ENCODE measurements around the gene FABP7.

The FABP7 gene

DNA sequence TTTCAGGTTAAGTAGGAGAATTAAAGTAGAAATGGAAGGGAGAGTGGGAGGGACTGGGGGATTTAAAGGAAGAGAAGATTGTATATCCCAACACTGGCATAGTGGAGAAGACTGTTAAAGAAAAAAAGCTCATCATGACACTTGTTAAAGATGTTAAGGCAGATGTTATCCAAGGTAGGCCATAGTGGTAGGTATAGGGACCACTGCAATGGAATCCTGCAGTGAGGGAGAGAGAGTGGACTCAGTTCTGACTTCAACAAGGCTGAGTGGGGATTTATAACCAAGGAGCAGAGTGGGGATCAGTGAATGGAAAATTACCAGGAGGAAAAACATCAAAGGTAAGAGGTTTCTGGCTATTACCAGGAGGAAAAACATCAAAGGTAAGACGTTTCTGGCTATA, 30.7 kb downstream of the FABP7 start:
- Histone ChIP-seq H3K4me3 (replicated peaks; ENCODE audit: low read depth, low read length) (no peak overlapping the region), H3K36me3 (ENCODE audit: control insufficient read depth, insufficient read depth, low read length) (no peaks in the 10 kb centered on the region), H3K27me3 (replicated peaks; ENCODE audit: control insufficient read depth, insufficient read depth, low read length) (no peaks in the 10 kb centered on the region)
- no peak for TF ChIP-seq CTCF (IDR thresholded peaks at IDR 0.05; ENCODE audit: insufficient read depth, low read length, poor library complexity, severe bottlenecking)
- no peak for DNase-seq (ENCODE audit: extremely low read depth, insufficient read length)

DNA sequence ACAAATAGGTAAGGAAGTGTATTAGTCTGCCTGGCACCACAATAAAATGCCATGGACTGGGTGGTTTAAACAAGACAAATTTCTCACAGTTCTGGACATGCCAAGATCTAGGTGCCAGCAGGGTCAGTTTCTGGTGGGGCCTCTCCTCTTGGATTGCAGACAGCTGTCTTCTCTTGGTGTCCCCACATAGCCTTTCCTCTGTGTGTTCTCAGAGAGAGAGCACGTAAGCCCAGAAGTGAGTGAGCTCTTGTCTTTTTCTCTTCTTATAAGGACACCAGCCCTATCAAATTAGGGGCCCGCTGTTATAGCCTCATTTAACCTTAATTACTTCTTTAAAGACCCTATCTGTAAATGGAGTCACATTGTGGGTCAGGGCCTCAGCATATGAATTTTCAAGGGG, 37.8 kb downstream of the FABP7 start:
- H3K27me3 ChIP-seq (replicated peaks; ENCODE audit: control insufficient read depth, insufficient read depth, low read length), result no peaks in the 10 kb centered on the region
- H3K36me3 ChIP-seq (ENCODE audit: control insufficient read depth, insufficient read depth, low read length), result no peaks in the 10 kb centered on the region
- no peak for TF ChIP-seq CTCF (IDR thresholded peaks at IDR 0.05; ENCODE audit: insufficient read depth, low read length, poor library complexity, severe bottlenecking)
- DNase-seq (ENCODE audit: extremely low read depth, insufficient read length), result no peak
- H3K4me3 ChIP-seq (replicated peaks; ENCODE audit: low read depth, low read length), result no peak overlapping the region

- no peak for TF ChIP-seq CTCF (IDR thresholded peaks at IDR 0.05; ENCODE audit: insufficient read depth, low read length, poor library complexity, severe bottlenecking)
- H3K4me3 ChIP-seq (replicated peaks; ENCODE audit: low read depth, low read length), result no peak overlapping the region
- no peaks in the 10 kb centered on the region for H3K36me3 ChIP-seq (ENCODE audit: control insufficient read depth, insufficient read depth, low read length)
- DNase-seq (ENCODE audit: extremely low read depth, insufficient read length), result no peak
- no peaks in the 10 kb centered on the region for H3K27me3 ChIP-seq (replicated peaks; ENCODE audit: control insufficient read depth, insufficient read depth, low read length)
These were observed 38.2 kb downstream of the FABP7 start for GRCh38 chr6:122817766-122818165.

DNA sequence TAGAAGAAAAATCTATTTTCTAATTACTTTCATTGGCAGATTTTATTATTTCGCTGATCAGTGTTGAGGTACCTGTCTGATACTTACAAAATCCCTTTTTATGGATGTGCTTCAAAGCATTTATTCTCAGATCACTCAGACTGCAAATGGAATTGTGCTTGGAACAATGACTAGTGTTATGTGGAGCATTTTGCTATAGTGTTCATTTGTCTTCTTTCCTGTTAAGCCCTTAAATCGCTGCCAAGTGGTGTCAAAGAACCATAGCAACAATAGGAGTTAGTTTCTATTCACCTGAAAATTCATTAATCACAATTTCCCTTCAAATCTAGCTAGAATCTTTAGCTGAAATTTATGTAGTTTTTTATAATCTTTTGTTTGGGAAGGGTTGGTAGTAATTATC, 39.4 kb downstream of the FABP7 start:
- Histone ChIP-seq H3K36me3 (ENCODE audit: control insufficient read depth, insufficient read depth, low read length) (no peaks in the 10 kb centered on the region), H3K4me3 (replicated peaks; ENCODE audit: low read depth, low read length) (no peak overlapping the region), H3K27me3 (replicated peaks; ENCODE audit: control insufficient read depth, insufficient read depth, low read length) (no peaks in the 10 kb centered on the region)
- DNase-seq (ENCODE audit: extremely low read depth, insufficient read length), result no peak
- TF ChIP-seq CTCF (IDR thresholded peaks at IDR 0.05; ENCODE audit: insufficient read depth, low read length, poor library complexity, severe bottlenecking), result no peak

GRCh38 chr6:122821095-122821494, 41.6 kb downstream of the FABP7 start:
- Histone ChIP-seq H3K4me3 (replicated peaks; ENCODE audit: low read depth, low read length) (no peak overlapping the region), H3K27me3 (replicated peaks; ENCODE audit: control insufficient read depth, insufficient read depth, low read length) (no peaks in the 10 kb centered on the region), H3K36me3 (ENCODE audit: control insufficient read depth, insufficient read depth, low read length) (no peaks in the 10 kb centered on the region)
- DNase-seq (ENCODE audit: extremely low read depth, insufficient read length), result no peak
- TF ChIP-seq CTCF (IDR thresholded peaks at IDR 0.05; ENCODE audit: insufficient read depth, low read length, poor library complexity, severe bottlenecking), result no peak

GRCh38 chr6:122825163-122825562, 45.6 kb downstream of the FABP7 start:
- H3K4me3 ChIP-seq (replicated peaks; ENCODE audit: low read depth, low read length), result no peak overlapping the region

More at GRCh38 chr6:122825163-122825562, 45.6 kb downstream of the FABP7 start:
- no peak for DNase-seq (ENCODE audit: extremely low read depth, insufficient read length)
- Histone ChIP-seq H3K36me3 (ENCODE audit: control insufficient read depth, insufficient read depth, low read length) (no peaks in the 10 kb centered on the region), H3K27me3 (replicated peaks; ENCODE audit: control insufficient read depth, insufficient read depth, low read length) (no peaks in the 10 kb centered on the region)
- TF ChIP-seq CTCF (IDR thresholded peaks at IDR 0.05; ENCODE audit: insufficient read depth, low read length, poor library complexity, severe bottlenecking), result no peak
